Stimulated activated CD4-positive, alpha-beta T cell treated with anti-CD3 and anti-CD28 coated beads, TNF-alpha, amount 100 ng/mL, for 4 hours (primary cell): ENCODE data around the gene KCNE2.
"Not testable (repeated sequence)": the region's sequence is repeated elsewhere in the genome, so short reads cannot be mapped to it uniquely, and the experiment has no call there.

Experiments used
- DNase-seq, 3 experiments: peaks; one replicate each; pipeline ENCODE4 v3.0.0-alpha.2; 2020; ENCODE audit warnings: low read depth in 3 of 3

KCNE2 gene

DNA sequence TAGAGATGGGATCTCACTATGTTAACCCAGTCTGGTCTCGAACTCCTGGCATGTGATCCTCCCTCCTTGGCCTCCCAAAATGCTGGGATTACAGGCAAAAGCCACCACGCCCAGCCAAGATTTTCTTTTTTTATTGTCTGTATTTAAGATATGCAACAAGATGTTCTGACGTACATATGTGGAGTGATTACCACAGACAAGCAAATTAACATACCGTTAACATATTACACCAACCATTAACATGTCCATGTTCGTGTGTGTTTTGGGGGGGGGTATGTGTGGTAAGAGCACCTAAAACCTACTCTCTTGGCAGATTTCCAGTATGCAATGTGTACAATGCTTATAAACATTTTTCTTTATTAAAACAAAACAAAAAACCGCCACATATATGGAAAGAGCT, 10.6 kb upstream of the KCNE2 start:
- DNase-seq = no peak

DNA sequence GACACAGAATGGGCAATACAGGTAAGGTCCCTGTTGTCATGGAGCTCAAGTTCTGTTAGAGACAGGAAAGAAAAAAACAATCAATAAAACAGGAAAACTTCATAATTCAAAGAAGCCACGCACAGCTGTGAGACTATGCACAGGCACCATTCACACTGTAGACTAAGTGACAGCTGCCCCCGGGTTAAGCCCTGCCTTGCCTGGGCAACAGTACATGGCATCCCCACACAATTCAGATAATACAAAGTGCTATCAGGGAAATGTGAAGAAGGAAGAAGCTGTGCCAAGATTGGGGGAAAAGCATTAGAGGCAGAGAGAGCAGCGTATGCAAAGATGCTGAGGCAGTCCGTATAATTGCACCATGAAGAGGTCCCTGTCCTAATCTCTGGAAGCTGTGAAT, 9.0 kb upstream of the KCNE2 start:
- DNase-seq = no peak

DNA sequence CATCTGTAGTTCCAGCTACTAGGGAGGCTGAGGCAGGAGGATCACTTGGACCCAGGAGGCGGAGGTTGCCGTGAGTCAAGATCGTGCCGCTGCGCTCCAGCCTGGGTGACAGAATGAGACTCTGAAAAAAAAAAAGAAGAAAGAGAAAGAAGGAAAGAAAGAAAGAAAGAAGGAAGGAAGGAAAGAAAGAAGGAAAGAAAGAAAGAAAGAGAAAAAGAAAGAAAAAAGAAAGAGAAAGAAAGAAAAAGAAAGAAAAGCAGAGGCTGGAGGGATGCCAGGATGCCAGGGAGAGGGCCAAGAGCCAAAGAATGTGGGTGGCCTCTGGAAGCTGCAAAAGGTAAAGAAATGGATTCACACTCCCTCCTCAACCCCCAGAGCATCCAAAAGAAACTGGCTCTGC, 8.2 kb upstream of the KCNE2 start:
- no peak for DNase-seq

DNA sequence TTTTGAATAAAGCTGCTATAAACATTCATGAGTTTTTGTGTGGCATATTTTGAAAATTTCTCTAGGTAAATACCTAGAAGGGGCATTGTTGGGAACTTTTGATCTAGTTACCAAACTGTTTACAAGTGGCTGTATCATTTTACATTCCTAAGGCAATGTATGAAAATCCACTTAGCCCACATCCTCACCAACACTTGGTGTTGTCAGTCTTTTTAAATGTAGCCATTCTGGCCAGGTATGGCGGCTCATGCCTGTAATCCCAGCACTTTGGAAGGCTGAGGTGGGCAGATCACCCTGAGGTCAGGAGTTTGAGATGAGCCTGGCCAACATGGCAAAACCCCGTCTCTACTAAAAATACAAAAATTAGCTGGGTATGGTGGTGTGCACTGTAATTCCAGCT, 5.9 kb upstream of the KCNE2 start:
- DNase-seq = no peak

DNA sequence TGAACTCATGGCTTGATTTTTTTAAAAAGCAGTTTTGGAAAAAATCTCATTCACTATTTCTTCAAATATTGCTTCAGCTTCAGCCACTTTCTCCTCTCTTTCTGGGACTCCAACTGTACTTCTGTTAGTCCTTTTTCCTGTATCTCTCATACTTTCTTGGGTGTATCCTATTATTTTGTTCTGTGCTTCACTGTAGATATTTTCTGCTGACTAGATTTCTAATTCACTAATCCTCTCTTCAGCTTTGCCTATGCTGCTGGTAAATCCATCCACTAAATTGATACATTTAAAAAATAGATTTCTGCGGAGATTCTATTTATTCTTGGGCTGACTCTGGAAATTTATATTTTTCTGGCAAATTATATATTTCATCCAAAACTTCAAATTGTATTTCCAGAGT, 4.9 kb upstream of the KCNE2 start:
- DNase-seq = no peak

DNA sequence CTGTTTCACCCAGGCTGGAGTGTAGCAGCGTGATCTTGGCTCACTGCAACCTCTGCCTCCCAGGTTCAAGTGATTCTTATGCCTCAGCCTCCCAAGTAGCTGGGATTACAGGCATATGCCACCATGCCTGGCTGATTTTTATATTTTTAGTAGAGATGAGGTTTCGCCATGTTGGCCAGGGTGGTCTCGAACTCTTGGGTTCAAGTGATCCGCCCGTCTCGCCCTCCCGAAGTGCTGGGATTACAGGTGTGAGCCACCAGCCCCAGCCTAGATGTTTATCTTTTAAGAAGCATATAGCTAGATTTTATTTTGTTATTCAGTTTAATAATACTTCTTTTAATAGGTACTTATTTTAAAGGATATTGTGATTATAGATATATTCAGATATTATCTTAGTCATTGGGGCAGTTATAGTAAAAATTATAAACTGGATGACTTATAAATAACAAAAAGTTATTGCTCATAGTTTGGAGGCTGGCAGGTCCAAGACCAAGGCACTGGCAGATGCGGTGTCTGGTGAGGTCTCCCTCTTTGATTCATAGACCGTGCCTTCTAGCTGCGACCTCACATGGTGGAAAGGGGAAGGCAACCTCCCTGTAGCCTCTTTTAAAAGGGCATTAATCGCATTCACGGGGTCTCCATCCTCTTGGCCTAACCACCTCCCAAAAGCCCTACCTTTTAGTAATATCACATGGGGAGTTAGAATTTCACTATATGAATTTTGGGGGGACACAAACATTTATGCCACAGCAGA, 3.1 kb upstream of the KCNE2 start:
- DNase-seq = no peak

DNA sequence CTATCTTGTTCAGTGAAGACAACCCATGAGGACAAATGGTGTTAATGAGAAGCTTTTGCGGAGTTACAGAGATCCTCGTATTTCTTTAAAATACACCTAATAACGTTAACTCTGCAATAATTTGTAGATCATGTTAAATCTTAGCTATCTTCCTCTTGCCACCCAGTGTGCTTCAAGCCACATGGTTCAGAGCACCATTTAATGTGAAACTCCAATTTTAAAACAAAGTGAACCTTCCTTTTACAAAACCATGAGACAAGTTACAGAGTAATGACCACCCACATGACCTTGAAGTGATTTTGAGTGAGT, 1.7 kb upstream of the KCNE2 start:
- DNase-seq = no peak

DNA sequence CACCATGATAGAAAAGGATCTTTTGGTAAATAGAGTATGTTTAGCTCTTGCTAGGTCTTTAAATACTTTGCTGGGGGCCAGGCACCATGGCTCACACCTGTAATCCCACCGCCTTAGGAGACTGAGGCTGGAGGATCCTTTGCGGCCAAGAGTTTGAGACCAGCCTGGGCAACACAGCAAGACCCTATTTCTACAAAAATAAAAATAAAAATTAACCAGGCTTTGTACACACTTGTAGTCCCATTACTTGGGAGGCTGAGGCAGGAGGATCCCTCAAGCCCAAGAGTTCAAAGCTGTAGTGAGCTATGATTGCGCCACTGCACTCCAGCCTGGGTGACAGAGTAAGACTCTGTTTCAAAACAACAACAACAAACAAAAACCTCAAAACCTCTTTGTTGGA, 1.1 kb upstream of the KCNE2 start:
- no peak for DNase-seq

DNA sequence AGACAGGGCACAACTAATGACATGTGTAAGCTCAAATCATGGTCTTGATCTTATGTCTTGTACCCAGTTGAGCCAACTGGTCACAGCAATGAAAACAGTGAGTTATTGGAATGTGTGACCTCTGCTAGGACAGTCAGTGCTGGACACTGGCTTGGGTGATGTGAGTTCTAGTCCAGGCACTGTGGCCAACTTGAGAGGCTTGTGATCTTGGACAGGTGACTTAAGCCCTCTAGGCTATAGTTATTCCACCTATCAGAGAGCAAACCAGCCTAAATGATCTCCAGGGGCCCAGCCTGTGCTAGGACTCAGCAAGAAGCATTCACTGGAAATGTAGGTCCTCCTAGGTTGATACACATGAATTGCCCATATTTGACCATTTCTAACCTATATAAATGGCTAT, 1.1 kb downstream of the KCNE2 start:
- DNase-seq = no peak

DNA sequence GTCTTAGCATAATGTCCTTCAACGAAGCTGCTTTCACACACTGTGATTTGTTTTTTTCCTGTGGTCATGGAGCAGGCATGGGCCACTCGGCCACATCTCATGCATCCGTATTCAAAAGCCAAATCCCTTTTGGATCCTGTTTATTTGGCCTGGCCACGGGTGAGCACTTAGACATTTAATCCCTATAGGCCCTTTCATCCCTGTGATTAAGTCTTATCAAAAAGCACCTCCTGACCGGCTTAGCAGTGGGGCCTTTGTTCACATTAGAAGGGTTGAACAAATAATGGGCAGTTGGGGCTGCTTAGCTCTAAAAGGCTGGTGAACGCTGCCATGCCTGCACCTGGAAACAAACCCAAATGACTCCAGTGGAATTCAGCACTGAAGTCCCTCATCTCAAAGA, 2.0 kb downstream of the KCNE2 start:
- no peak for DNase-seq

DNA sequence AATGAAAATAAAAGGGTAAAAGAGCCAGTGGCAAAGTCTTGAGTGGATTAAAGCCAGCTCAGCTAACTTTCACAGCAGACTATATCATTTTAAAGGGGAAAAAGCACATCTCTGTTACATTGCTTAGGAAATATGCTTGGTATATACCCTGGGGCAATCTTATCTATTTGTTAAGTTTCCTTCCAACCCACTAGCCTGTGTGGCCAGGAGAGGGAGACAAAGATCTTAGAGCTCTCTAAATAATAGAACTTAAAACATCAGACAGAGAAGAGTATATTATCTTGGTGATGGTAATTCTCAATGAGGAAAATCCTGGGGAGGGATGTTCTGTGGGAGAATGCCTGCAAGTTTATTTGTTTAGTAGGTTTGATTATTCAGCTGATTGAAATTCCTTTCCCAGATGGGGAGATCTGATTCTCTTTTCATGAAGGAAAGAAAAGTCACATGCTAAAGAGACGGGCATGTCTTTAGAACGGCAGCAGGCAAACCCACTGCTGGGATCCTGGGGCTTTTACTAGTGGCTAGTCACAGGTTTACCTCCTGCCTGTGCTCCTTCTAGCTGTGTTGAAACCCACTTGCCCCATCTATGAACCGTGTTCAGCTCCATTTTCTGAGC, 3.6 kb downstream of the KCNE2 start:
- no peak for DNase-seq

DNA sequence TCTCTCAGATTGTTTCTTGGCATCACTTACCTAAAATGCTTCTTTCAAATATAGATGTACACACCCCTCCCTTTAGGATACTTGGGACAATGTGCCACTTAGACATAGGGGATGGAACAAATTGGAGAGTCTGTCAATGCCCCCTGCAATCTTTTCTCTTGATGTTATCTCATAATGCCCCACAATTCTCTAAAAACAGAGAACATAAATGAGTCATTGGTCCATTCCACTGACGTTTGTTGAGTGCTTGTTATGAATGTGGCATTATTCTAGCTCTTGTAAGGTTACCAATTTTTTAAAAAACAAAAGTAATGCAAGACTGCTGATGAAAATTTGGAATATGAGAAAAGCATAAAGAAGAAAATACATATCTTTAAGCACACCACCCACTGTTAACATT, 5.9 kb downstream of the KCNE2 start:
- DNase-seq = no peak

DNA sequence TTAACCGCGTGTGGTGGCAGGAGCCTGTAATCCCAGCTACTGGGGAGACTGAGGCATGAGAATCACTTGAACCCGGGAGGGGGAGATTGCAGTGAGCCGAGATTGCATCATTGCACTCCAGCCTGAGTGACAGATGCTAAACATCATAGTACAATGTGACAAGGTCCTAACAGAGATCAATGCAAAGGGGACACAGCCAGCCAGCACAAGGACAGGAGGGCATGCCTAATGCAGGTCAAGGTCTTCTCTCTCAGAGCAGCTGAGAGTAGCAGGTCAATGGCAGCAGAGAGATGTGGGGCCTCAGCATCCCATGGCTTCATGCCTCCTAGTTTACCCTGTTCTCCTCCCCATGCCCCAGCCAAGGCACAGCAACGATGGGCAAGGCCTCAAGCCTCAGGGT, 8.5 kb downstream of the KCNE2 start:
- no peak for DNase-seq

DNA sequence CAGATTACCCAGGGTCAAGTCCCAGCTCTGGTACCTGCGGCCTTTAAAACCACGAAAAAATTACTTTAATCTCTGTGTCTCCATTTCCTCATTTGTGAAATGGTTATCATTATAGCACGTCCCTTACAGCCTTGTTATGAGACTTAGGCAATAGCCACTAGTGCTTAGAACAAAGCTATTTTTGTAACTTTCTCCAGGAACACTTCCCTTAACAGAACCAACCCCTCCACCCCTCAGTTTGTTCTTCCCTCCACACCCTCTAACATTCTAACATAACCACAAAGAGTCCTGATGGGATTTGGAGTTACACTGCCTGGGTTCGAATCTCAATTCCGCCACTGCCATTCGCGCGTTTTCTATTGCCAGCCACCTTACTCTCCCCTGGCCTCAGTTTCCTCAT, 10.7 kb downstream of the KCNE2 start:
- not testable (repeated sequence) for DNase-seq

DNA sequence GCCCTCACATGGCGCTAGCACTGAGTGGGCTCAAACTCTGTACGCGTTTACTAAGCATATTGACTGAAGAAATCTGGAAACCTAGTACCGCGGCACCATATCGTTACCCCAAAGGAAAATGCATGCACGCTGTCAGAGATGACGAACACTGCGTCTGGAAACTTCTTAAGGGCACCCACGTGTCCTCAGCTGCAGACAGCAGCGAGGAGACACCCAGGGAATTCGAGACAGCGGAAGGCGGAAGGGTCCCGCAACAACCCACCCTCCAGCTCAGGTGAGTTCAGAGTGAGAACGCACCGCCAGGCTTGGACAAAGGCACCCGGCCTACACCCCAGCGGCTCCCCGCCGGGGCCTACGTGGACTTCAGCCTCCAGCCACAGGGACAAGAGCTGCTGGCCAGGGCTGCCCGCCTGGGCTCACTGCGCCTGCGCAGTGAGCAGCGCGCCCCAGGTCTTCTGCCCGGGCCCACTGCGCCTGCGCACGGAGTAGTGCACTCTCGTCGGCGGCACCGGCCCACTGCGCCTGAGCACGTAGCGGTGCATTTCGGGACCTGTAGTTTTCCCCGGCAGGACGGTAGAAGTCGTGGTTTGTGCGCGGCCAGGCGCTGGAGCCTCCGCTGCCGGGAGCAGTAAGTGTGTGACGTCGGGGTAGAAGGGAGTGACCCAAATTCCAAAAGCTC, 11.3 kb downstream of the KCNE2 start, which contains the start of gene SMIM11:
Gene SMIM11, plus strand, starts transcription at position 568 of the 679 bp plus-strand sequence. CDS start 3,998 bp downstream, outside the sequence.
- not testable (repeated sequence) for DNase-seq

DNA sequence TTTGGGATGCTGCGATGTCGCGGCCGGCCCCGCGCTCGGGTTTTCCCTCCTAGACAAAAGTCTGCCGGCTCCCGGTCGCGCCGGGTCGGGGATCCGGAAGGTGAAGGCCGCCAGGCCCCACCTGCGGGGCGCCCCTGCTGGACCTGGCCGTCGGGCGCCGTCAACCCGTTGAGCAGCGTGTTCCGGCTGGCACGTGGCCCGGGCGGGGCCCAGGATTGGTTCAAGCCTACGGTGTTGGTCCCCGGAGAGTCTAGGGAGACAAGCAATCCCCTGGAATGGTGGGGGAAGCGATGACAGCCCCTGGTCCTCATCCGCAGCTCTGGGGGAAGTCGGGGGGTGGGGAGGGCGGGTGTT, 11.8 kb downstream of the KCNE2 start:
- not testable (repeated sequence) for DNase-seq

DNA sequence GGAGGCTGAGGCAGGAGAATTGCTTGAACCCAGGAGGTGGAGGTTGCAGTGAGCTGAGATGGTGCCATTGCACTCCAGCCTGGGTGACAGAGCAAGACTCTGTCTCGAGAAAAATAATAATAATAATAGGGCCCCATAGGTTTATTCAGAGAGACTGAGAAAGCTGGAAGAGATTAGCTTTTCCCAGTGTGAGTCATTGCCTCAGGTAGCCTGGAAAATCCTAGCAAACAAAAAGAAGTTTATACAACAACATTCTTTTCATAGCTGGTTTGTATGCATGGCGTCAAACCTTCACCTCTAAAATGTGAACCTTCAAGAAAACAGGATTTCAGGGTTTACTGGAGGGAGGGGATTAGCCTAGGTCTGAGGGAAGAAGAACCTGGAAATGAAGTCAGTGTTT, 19.3 kb downstream of the KCNE2 start:
- not testable (repeated sequence) for DNase-seq

DNA sequence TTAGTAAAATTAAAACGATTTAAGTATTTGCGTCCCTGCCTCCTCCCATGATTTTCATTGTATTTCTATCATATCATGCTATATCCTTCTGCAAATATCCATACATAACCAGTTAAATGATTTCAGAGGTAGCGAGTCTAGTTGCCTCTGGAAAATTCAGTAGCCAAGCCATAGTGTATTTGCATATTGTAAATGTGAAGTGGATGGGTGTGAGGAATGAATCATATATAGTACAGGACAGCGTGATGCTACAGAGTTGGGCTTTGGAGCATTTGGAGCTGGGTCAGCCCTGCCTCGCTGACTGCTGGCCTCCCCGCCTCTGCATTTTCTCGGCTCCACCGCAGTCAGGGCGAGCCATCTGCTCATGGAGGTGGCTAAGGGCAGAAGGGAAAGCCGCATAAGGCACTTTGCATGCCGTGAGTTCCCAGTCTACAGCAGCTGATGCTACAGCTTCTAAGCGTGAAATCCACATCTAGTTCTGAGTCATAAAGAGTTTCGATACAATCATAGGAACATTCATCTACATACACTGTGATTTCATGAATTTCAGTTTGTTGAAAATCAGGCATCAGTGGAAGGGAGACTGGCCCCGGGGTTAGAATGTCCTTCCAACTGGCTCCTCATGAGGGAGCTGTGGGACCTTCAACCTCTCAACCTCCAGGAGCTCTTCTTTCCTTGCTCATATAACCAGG, 20.1 kb downstream of the KCNE2 start:
- DNase-seq = not testable (repeated sequence)

DNA sequence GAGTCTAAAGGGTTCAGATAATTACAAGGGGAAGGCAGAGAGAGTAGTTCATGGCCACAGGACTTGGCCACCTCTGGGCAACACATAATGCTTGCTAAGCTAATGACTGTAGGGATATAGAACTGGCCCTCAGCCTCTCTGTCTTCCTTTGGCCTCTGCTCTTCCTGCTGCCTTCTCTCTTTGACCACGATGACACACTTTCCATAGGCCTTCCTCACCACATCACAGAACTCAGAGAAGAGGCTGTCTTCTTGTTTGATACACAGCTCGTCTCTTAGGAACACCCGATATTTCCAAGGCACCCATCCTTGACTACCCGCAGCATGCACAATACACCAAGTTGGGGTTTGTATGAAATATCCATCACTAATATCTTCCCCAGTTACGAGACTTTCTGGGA, 36.7 kb downstream of the KCNE2 start:
- not testable (repeated sequence) for DNase-seq

DNA sequence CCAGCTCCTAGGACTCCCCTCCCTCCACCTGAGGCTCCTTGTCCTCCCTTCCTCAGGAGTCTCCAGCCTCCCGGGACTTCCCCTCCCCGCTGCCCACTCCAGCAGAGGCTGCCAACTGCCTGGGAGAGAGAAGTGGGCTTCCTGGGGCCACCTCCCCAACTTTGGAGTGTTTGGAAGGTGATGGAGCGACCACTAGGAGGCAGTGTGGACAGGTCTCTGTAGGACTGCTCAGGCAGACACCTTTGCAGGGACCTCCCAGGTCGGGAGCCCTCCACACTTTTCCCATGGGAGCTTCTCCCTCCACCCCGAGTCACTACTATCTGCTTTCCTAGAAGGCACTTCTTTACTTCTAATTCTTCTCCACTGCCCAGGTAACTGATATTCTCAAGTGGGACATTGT, 40.9 kb downstream of the KCNE2 start:
- DNase-seq = not testable (repeated sequence)

DNA sequence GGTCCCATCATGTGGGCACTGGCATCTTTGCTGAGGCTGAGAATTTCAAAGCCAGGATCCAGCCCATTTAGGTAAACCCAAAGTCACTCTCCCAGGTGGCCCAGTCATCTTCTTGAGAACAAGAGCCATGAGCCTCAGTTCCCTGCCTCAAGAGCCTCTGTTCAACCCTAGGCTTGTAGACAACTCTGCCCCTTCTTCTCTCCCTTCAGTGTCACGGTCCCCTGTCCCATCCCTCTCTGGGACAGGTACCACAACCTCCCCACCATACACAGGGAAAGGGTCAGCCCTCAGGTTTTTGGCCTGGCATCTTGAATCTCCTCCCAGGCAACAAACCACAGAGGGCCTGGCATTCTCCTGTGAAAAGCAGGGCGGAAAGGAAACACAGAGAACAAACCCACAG, 41.9 kb downstream of the KCNE2 start:
- DNase-seq = not testable (repeated sequence)

DNA sequence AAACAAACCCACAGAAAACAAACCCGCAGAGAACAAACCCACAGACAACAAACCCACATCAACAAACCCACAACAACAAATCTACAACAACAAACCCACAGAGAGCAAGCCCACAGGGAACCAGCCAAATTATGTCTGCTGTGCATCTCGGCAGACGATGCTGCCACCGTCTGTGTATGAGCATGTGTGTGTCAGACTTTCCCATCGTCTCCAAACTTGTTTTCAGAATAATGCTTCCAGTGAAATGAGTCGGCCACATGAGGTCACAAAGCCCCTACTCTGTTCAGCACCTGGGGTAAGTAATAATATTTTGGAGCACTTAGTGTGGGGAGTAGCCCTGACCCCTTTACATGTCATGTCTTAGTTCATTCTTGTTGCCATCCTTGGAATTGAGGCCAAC, 42.3 kb downstream of the KCNE2 start:
- not testable (repeated sequence) for DNase-seq

DNA sequence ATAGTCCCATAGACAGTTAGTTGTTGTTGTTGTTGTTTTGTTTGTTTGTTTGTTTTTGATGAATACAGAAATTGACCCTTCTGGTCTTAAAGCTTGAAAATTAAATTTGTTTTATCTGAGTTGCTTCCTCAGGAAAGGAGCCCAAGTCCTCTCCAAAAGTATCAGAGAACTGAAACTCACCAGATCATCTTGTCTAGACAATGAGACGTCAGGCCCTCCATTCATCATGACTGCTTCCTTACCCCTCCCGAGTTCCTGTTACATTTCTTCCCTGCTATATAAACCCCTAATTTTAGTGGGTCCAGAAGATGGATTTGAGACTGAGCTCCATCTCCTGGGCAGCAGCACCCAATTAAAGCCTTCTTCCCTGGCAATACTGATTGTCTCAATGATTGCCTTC, 42.9 kb downstream of the KCNE2 start:
- DNase-seq = not testable (repeated sequence)
